ENCODE measurements around the gene TRIM3. TPM values are rescaled to one million over a fixed set of nuclear protein-coding genes. Genes with fewer than 3 reads are reported as not detected.

The TRIM3 gene
- polyA plus RNA-seq, 1 donor from 2014 or later: 81.7 TPM

- Histone ChIP-seq H3K9me3 (ENCODE audit: low read length) (no peaks in the 10 kb centered on the region), H3K4me3 (ENCODE audit: low read length) (peak overlapping the region; percentile 74), H3F3A (ENCODE audit: insufficient read depth, low read length, poor library complexity, severe bottlenecking) (no peaks in the 10 kb centered on the region), H2AFZ (ENCODE audit: low read depth, low read length) (no peak overlapping the region), H3K9ac (ENCODE audit: low read length) (peak overlapping the region; percentile 74), H3K27me3 (ENCODE audit: insufficient read depth, low read depth, low read length) (no peaks in the 10 kb centered on the region), H3K27ac (ENCODE audit: low read length) (peak overlapping the region; percentile 81), H3K9me2 (ENCODE audit: insufficient read depth, low read length) (no peaks in the 10 kb centered on the region), H3K4me2 (ENCODE audit: low read length) (peak overlapping the region; percentile 90), H4K20me1 (ENCODE audit: insufficient read depth) (no peaks in the 10 kb centered on the region), H3K79me2 (replicated peaks; ENCODE audit: insufficient read depth, low read length) (peaks cover 26% of the 10 kb centered on the region), H3K36me3 (ENCODE audit: insufficient read depth, low read length) (no peaks in the 10 kb centered on the region)
- TF ChIP-seq MXI1 (conservative IDR thresholded peaks at IDR 0.05; ENCODE audit: poor library complexity, severe bottlenecking): no peak
- TF ChIP-seq SMC3 (conservative IDR thresholded peaks at IDR 0.05; ENCODE audit: poor library complexity): no peak
- no peak for TF ChIP-seq EZH2 (IDR thresholded peaks at IDR 0.05; ENCODE audit: borderline replicate concordance, insufficient read depth, low read length, poor library complexity, severe bottlenecking)
- no peak for TF ChIP-seq CTCF (IDR thresholded peaks at IDR 0.05; ENCODE audit: poor library complexity, severe bottlenecking)
- no peak for TF ChIP-seq TAF1 (IDR thresholded peaks at IDR 0.05; ENCODE audit: low read depth)
- TF ChIP-seq REST (IDR thresholded peaks at IDR 0.05; ENCODE audit: borderline replicate concordance): no peak
- TF ChIP-seq POLR2AphosphoS5 (IDR thresholded peaks at IDR 0.05): no peak
- TF ChIP-seq EP300 (conservative IDR thresholded peaks at IDR 0.05; ENCODE audit: poor library complexity, severe bottlenecking): no peak
- TF ChIP-seq RAD21 (conservative IDR thresholded peaks at IDR 0.05): no peak
Measured at GRCh38 chr11:6482441-6482840, 8.7 kb upstream of the TRIM3 start.

GRCh38 chr11:6481924-6482275, 8.2 kb upstream of the TRIM3 start:
- peak overlapping the region; percentile 56 for H2AFZ ChIP-seq (ENCODE audit: low read depth, low read length)

More at GRCh38 chr11:6481924-6482275, 8.2 kb upstream of the TRIM3 start:
- Histone ChIP-seq H3K9me3 (ENCODE audit: low read length) (no peaks in the 10 kb centered on the region), H3K9ac (ENCODE audit: low read length) (peak overlapping the region; percentile 74), H3K27me3 (ENCODE audit: insufficient read depth, low read depth, low read length) (no peaks in the 10 kb centered on the region), H3F3A (ENCODE audit: insufficient read depth, low read length, poor library complexity, severe bottlenecking) (no peaks in the 10 kb centered on the region), H3K4me3 (ENCODE audit: low read length) (peak overlapping the region; percentile 74), H4K20me1 (ENCODE audit: insufficient read depth) (no peaks in the 10 kb centered on the region), H3K9me2 (ENCODE audit: insufficient read depth, low read length) (no peaks in the 10 kb centered on the region), H3K27ac (ENCODE audit: low read length) (peak overlapping the region; percentile 81), H3K4me2 (ENCODE audit: low read length) (peak overlapping the region; percentile 90), H3K36me3 (ENCODE audit: insufficient read depth, low read length) (no peaks in the 10 kb centered on the region), H3K79me2 (replicated peaks; ENCODE audit: insufficient read depth, low read length) (peaks cover 26% of the 10 kb centered on the region)
- TF ChIP-seq REST (IDR thresholded peaks at IDR 0.05; ENCODE audit: borderline replicate concordance) (peak; percentile 5), EP300 (conservative IDR thresholded peaks at IDR 0.05; ENCODE audit: poor library complexity, severe bottlenecking) (no peak)
